SHP77 treated with DMSO at 0.1 percent for 48 hours (cell line): Measurements from ENCODE around the gene CACNA1I.

Experiments
- DNase-seq: peaks from one replicate; lab custom pipeline; 2025; lab: John Stamatoyannopoulos, UW

The CACNA1I gene

GRCh38 chr22:39651053-39651996 lies 80.8 kb downstream of the CACNA1I start:
- no peak for DNase-seq

- no peak for DNase-seq
Observed at GRCh38 chr22:39652990-39653786, 82.6 kb downstream of the CACNA1I start.

- DNase-seq: no peak
Observed at GRCh38 chr22:39653787-39654077, 83.2 kb downstream of the CACNA1I start.

GRCh38 chr22:39654131-39654926 lies 83.8 kb downstream of the CACNA1I start:
- no peak for DNase-seq

- no peak for DNase-seq
Observed at GRCh38 chr22:39655004-39655579, 84.5 kb downstream of the CACNA1I start.

GRCh38 chr22:39655831-39656230 lies 85.3 kb downstream of the CACNA1I start:
- DNase-seq: no peak

GRCh38 chr22:39656495-39657490 lies 86.2 kb downstream of the CACNA1I start:
- no peak for DNase-seq

GRCh38 chr22:39658367-39658766 lies 87.8 kb downstream of the CACNA1I start:
- DNase-seq: no peak

- DNase-seq: no peak
Observed at GRCh38 chr22:39658806-39659463, 88.4 kb downstream of the CACNA1I start.

GRCh38 chr22:39661501-39661841 lies 90.9 kb downstream of the CACNA1I start:
- DNase-seq: no peak

GRCh38 chr22:39661842-39662685 lies 91.5 kb downstream of the CACNA1I start:
- DNase-seq: no peak

- no peak for DNase-seq
Observed at GRCh38 chr22:39662686-39663052, 92.1 kb downstream of the CACNA1I start.

GRCh38 chr22:39663751-39664150 lies 93.2 kb downstream of the CACNA1I start:
- no peak for DNase-seq

- no peak for DNase-seq
Observed at GRCh38 chr22:39664485-39665200, 94.1 kb downstream of the CACNA1I start.

- DNase-seq: no peak
Observed at GRCh38 chr22:39665229-39665628, 94.7 kb downstream of the CACNA1I start.

- DNase-seq: no peak
Observed at GRCh38 chr22:39665661-39666431, 95.3 kb downstream of the CACNA1I start.

GRCh38 chr22:39666495-39666894 lies 95.9 kb downstream of the CACNA1I start:
- no peak for DNase-seq

GRCh38 chr22:39666926-39667325 lies 96.4 kb downstream of the CACNA1I start:
- DNase-seq: no peak
